ENCODE results near the gene TDRD6. TPM values are rescaled to one million over a fixed set of nuclear protein-coding genes. Genes with fewer than 3 reads are reported as not detected.

TDRD6 gene, protein sequence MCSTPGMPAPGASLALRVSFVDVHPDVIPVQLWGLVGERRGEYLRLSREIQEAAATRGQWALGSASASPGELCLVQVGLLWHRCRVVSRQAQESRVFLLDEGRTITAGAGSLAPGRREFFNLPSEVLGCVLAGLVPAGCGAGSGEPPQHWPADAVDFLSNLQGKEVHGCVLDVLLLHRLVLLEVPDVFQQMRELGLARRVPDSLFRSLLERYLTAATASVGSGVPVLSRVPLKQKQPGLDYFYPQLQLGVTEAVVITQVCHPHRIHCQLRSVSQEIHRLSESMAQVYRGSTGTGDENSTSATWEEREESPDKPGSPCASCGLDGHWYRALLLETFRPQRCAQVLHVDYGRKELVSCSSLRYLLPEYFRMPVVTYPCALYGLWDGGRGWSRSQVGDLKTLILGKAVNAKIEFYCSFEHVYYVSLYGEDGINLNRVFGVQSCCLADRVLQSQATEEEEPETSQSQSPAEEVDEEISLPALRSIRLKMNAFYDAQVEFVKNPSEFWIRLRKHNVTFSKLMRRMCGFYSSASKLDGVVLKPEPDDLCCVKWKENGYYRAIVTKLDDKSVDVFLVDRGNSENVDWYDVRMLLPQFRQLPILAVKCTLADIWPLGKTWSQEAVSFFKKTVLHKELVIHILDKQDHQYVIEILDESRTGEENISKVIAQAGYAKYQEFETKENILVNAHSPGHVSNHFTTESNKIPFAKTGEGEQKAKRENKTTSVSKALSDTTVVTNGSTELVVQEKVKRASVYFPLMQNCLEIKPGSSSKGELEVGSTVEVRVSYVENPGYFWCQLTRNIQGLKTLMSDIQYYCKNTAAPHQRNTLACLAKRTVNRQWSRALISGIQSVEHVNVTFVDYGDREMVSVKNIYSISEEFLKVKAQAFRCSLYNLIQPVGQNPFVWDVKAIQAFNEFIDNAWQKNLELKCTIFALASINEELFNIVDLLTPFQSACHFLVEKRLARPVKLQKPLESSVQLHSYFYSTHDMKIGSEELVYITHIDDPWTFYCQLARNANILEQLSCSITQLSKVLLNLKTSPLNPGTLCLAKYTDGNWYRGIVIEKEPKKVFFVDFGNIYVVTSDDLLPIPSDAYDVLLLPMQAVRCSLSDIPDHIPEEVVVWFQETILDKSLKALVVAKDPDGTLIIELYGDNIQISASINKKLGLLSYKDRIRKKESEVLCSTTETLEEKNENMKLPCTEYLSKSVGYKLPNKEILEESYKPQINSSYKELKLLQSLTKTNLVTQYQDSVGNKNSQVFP (N-terminal part only)
- total RNA-seq = 0.05 and 0.16 TPM in 2 replicates
- long read RNA-seq = 0 reads

GRCh38 chr6:46687619-46688097 is at the start of gene TDRD6:
Gene TDRD6 (plus strand): TSS chr6:46687885. CDS start chr6:46688129, 244 bp downstream.
- DNase-seq (ENCODE audit: low read depth, low spot score) = no peak
- peaks cover 8% of the 10 kb centered on the region for H3K9me3 Mint-ChIP-seq
- TF ChIP-seq, protein P1, sequence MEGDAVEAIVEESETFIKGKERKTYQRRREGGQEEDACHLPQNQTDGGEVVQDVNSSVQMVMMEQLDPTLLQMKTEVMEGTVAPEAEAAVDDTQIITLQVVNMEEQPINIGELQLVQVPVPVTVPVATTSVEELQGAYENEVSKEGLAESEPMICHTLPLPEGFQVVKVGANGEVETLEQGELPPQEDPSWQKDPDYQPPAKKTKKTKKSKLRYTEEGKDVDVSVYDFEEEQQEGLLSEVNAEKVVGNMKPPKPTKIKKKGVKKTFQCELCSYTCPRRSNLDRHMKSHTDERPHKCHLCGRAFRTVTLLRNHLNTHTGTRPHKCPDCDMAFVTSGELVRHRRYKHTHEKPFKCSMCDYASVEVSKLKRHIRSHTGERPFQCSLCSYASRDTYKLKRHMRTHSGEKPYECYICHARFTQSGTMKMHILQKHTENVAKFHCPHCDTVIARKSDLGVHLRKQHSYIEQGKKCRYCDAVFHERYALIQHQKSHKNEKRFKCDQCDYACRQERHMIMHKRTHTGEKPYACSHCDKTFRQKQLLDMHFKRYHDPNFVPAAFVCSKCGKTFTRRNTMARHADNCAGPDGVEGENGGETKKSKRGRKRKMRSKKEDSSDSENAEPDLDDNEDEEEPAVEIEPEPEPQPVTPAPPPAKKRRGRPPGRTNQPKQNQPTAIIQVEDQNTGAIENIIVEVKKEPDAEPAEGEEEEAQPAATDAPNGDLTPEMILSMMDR (conservative IDR thresholded peaks at IDR 0.05) = no peak
- no peaks in the 10 kb centered on the region for H3K27me3 Mint-ChIP-seq (ENCODE audit: low read depth)
- H3K27ac Mint-ChIP-seq (ENCODE audit: unreplicated experiment) = no peak within 1 kb of the TSS
- no peak within 1 kb of the TSS for H3K4me3 Mint-ChIP-seq
- no peaks in the 10 kb centered on the region for H3K36me3 Mint-ChIP-seq (ENCODE audit: low read depth)
- H3K4me1 Mint-ChIP-seq = no peaks in the 10 kb centered on the region

GRCh38 chr6:46637933-46638332 is 49.8 kb upstream of the TDRD6 start:
- no peaks in the 10 kb centered on the region for H3K27me3 Mint-ChIP-seq (ENCODE audit: low read depth)
- no peak overlapping the region for H3K27ac Mint-ChIP-seq (ENCODE audit: unreplicated experiment)
- no peaks in the 10 kb centered on the region for H3K9me3 Mint-ChIP-seq
- DNase-seq (ENCODE audit: low read depth, low spot score) = no peak
- no peaks in the 10 kb centered on the region for H3K36me3 Mint-ChIP-seq (ENCODE audit: low read depth)
- no peaks in the 10 kb centered on the region for H3K4me1 Mint-ChIP-seq
- no peak overlapping the region for H3K4me3 Mint-ChIP-seq
- TF ChIP-seq, protein P1 (conservative IDR thresholded peaks at IDR 0.05) = no peak

- Mint-ChIP-seq H3K27me3 (ENCODE audit: low read depth) (no peaks in the 10 kb centered on the region), H3K4me3 (no peak overlapping the region), H3K9me3 (no peaks in the 10 kb centered on the region), H3K4me1 (no peaks in the 10 kb centered on the region), H3K36me3 (ENCODE audit: low read depth) (no peaks in the 10 kb centered on the region), H3K27ac (ENCODE audit: unreplicated experiment) (no peak overlapping the region)
- no peak for DNase-seq (ENCODE audit: low read depth, low spot score)
- TF ChIP-seq, protein P1 (conservative IDR thresholded peaks at IDR 0.05) = no peak
Observed at GRCh38 chr6:46638650-46639049, 49.0 kb upstream of the TDRD6 start.

GRCh38 chr6:46642928-46643751 is 44.5 kb upstream of the TDRD6 start:
- H3K36me3 Mint-ChIP-seq (ENCODE audit: low read depth) = no peaks in the 10 kb centered on the region
- TF ChIP-seq, protein P1 (conservative IDR thresholded peaks at IDR 0.05) = no peak
- peaks cover 5% of the 10 kb centered on the region for H3K9me3 Mint-ChIP-seq
- H3K27me3 Mint-ChIP-seq (ENCODE audit: low read depth) = no peaks in the 10 kb centered on the region
- no peaks in the 10 kb centered on the region for H3K4me1 Mint-ChIP-seq
- no peak overlapping the region for H3K4me3 Mint-ChIP-seq
- DNase-seq (ENCODE audit: low read depth, low spot score) = no peak
- H3K27ac Mint-ChIP-seq (ENCODE audit: unreplicated experiment) = no peak overlapping the region
